HepG2 (cell line): ENCODE measurements around the gene AFTPH. TPM values are rescaled to one million over a fixed set of nuclear protein-coding genes. Genes with fewer than 3 reads are reported as not detected.

Experiments used
- ATF3 ChIP-seq: sonication (generic); formaldehyde crosslinking; IDR thresholded peaks from 2 replicates; pipeline ENCODE4 v1.4.0; 2020; ENCODE audit warnings: missing genetic modification reagents
- CHD4 ChIP-seq: fragments of 200-600 bp; sonication (generic); IDR thresholded peaks from 2 replicates; pipeline ENCODE4 v1.7.0; 2017; ENCODE audit warnings: mild to moderate bottlenecking, low read length, borderline replicate concordance
- E2F1 ChIP-seq: sonication (generic); formaldehyde crosslinking; IDR thresholded peaks from 2 replicates; pipeline ENCODE4 v1.5.0; 2020; ENCODE audit warnings: missing genetic modification reagents
- E2F2 ChIP-seq: sonication (generic); formaldehyde crosslinking; IDR thresholded peaks from 2 replicates; pipeline ENCODE4 v1.4.0; 2020; ENCODE audit warnings: missing genetic modification reagents, borderline replicate concordance
- FOXK2 ChIP-seq: fragments of 450-650 bp; IDR thresholded peaks from 2 replicates; pipeline ENCODE4 v1.6.1; 2016
- KLF12 ChIP-seq: sonication (generic); formaldehyde crosslinking; IDR thresholded peaks from 2 replicates; pipeline ENCODE4 v1.4.0; 2020; ENCODE audit warnings: missing genetic modification reagents, borderline replicate concordance
- MYPOP ChIP-seq: sonication (generic); formaldehyde crosslinking; IDR thresholded peaks from 2 replicates; pipeline ENCODE4 v1.8.1; 2023; ENCODE audit warnings: mild to moderate bottlenecking, moderate library complexity, missing genetic modification reagents
- PLSCR1 ChIP-seq: sonication (generic); formaldehyde crosslinking; IDR thresholded peaks from 2 replicates; pipeline ENCODE4 v1.5.0; 2020; ENCODE audit warnings: missing genetic modification reagents, mild to moderate bottlenecking, borderline replicate concordance
- RELA ChIP-seq: sonication (generic); formaldehyde crosslinking; IDR thresholded peaks from 2 replicates; pipeline ENCODE4 v1.4.0; 2020; ENCODE audit warnings: missing genetic modification reagents
- SMAD1 ChIP-seq: sonication (generic); formaldehyde crosslinking; IDR thresholded peaks from 2 replicates; pipeline ENCODE4 v1.4.0; 2020; ENCODE audit warnings: missing genetic modification reagents, low read depth, mild to moderate bottlenecking, borderline replicate concordance
- THAP11 ChIP-seq: IDR thresholded peaks from 2 replicates; pipeline ENCODE4 v1.6.1; 2016; ENCODE audit warnings: missing biosample characterization, missing genetic modification reagents
- ZMAT5 ChIP-seq: sonication (generic); formaldehyde crosslinking; IDR thresholded peaks from 2 replicates; pipeline ENCODE4 v1.5.0; 2020; ENCODE audit warnings: mild to moderate bottlenecking, low read depth, missing genetic modification reagents, borderline replicate concordance
- ZNF17 ChIP-seq: sonication (generic); formaldehyde crosslinking; IDR thresholded peaks from 2 replicates; pipeline ENCODE4 v1.5.0; 2020; ENCODE audit warnings: mild to moderate bottlenecking, missing genetic modification reagents
- ZNF329 ChIP-seq: sonication (generic); formaldehyde crosslinking; IDR thresholded peaks from 2 replicates; pipeline ENCODE4 v1.9.0; 2021; ENCODE audit warnings: low read depth, mild to moderate bottlenecking, missing genetic modification reagents
- ZNF33B ChIP-seq: sonication (generic); formaldehyde crosslinking; IDR thresholded peaks from 2 replicates; pipeline ENCODE4 v1.5.1; 2020; ENCODE audit warnings: mild to moderate bottlenecking, missing genetic modification reagents
- ZNF460 ChIP-seq: sonication (generic); formaldehyde crosslinking; IDR thresholded peaks from 2 replicates; pipeline ENCODE4 v1.5.1; 2020; ENCODE audit warnings: missing genetic modification reagents, mild to moderate bottlenecking, borderline replicate concordance
- ZNF567 ChIP-seq: sonication (generic); formaldehyde crosslinking; IDR thresholded peaks from 2 replicates; pipeline ENCODE4 v1.8.1; 2023; ENCODE audit warnings: mild to moderate bottlenecking, missing genetic modification reagents, borderline replicate concordance
- ZNF614 ChIP-seq: IDR thresholded peaks from 2 replicates; pipeline ENCODE4 v1.6.1; 2018; ENCODE audit warnings: missing biosample characterization, missing genetic modification reagents, inconsistent platforms, borderline replicate concordance
- polyA plus RNA-seq, 8 experiments: library from polyadenylated mRNA; depleted of rRNA in 3 of 8; stranded (reverse) in 7 of 8; unstranded in 1 of 8; fragments of >200 nt; fragmentation: Illumina TruSeq in 4 of 8; extraction: Trizol in 4 of 8; gene quantifications; 2 replicates each; pipeline versions ENCODE4 v1.2.1 to v1.2.3, GENCODE V29; 2011 to 2016; ENCODE audit warnings: low read depth in 4 of 8, missing spikeins in 1 of 8, mixed read lengths in 1 of 8; ENCODE audit not compliant: insufficient read depth in 1 of 8
- total RNA-seq, 5 experiments: library from RNA; depleted of rRNA; stranded (reverse); fragments of >200 nt; fragmentation: Illumina TruSeq; extraction: Trizol; gene quantifications; 2 replicates each; pipeline ENCODE4 v1.2.3, GENCODE V29; 2016; ENCODE audit warnings: low read depth in 1 of 5
- TF ChIP-seq, protein P1 (sequence below): sonication (generic); formaldehyde crosslinking; IDR thresholded peaks from 2 replicates; pipeline ENCODE4 v1.4.0; 2020; ENCODE audit warnings: missing genetic modification reagents
- TF ChIP-seq, protein P2 (sequence below): sonication (generic); formaldehyde crosslinking; IDR thresholded peaks from 2 replicates; pipeline ENCODE4 v1.8.1; 2023; ENCODE audit warnings: mild to moderate bottlenecking, missing genetic modification reagents

The AFTPH gene
- total and polyA plus RNA-seq, 2 of the 13 experiments (the other 11 are each of a cell fraction or from before 2014, with no cell fraction given) = 27.5 to 36.8 TPM

DNA sequence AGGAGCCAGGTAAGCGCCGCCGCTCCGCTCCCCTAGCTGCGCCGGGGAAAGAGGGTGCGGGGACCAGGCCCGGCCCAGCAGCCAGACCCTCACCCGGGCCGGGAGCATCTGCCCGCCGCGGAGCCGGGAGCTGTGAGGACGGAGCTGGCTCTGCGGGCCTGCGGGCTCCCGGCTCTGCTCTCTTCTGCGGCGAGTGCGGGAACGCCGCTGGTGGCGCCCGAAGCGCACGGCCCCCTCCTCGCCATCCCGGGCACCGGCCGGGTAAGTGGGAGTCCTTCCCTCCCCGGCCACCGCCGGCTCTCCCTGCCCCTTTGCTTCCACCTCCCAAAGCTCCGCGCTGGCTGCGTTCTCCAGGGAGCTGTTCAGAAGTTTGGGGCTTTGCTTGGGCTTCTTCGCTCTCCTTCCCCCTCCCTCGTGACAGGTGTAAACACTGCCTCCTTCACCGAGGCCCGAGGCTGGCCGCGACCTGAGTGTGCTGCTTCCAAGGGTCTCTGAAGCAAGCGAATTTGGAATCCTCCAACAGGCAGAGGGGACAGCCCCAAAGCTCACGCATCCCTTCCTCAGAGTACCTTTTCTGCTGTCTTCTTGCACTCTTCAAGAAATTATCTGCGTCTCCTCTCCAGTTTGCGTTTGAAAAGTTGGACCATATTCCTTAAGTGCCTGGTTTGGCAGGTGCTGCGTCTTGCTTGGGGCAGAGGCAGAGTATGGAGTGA lies 632 bp downstream of the AFTPH start (continued):
- no peak for TF ChIP-seq E2F2 (CRISPR knock-in tag)
- TF ChIP-seq MYPOP (CRISPR knock-in tag) = no peak
- no peak for TF ChIP-seq KLF12 (CRISPR knock-in tag)
- 0 out of 2 replicates have a peak, but pooled peaks have one; percentile 55 for TF ChIP-seq ZNF33B (CRISPR knock-in tag)
- peak; percentile 6; the same call in 1 of the 2 replicates for TF ChIP-seq THAP11
- TF ChIP-seq FOXK2 = peak; percentile 33; the same call in 1 of the 2 replicates
- TF ChIP-seq ATF3 (CRISPR knock-in tag) = no peak
- no peak for TF ChIP-seq CHD4
- TF ChIP-seq ZMAT5 (CRISPR knock-in tag) = no peak
- TF ChIP-seq ZNF329 (CRISPR knock-in tag) = no peak
- TF ChIP-seq E2F1 (CRISPR knock-in tag) = no peak; the same call in 1 of the 2 replicates
- TF ChIP-seq, protein P1, sequence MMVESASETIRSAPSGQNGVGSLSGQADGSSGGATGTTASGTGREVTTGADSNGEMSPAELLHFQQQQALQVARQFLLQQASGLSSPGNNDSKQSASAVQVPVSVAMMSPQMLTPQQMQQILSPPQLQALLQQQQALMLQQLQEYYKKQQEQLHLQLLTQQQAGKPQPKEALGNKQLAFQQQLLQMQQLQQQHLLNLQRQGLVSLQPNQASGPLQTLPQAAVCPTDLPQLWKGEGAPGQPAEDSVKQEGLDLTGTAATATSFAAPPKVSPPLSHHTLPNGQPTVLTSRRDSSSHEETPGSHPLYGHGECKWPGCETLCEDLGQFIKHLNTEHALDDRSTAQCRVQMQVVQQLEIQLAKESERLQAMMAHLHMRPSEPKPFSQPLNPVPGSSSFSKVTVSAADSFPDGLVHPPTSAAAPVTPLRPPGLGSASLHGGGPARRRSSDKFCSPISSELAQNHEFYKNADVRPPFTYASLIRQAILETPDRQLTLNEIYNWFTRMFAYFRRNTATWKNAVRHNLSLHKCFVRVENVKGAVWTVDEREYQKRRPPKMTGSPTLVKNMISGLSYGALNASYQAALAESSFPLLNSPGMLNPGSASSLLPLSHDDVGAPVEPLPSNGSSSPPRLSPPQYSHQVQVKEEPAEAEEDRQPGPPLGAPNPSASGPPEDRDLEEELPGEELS = no peak
- TF ChIP-seq, protein P2, sequence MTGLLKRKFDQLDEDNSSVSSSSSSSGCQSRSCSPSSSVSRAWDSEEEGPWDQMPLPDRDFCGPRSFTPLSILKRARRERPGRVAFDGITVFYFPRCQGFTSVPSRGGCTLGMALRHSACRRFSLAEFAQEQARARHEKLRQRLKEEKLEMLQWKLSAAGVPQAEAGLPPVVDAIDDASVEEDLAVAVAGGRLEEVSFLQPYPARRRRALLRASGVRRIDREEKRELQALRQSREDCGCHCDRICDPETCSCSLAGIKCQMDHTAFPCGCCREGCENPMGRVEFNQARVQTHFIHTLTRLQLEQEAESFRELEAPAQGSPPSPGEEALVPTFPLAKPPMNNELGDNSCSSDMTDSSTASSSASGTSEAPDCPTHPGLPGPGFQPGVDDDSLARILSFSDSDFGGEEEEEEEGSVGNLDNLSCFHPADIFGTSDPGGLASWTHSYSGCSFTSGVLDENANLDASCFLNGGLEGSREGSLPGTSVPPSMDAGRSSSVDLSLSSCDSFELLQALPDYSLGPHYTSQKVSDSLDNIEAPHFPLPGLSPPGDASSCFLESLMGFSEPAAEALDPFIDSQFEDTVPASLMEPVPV (CRISPR knock-in tag) = no peak; the same call in 1 of the 2 replicates
- no peak for TF ChIP-seq RELA (CRISPR knock-in tag)
- no peak for TF ChIP-seq ZNF614
- peak; percentile 50; the same call in 1 of the 2 replicates for TF ChIP-seq SMAD1 (CRISPR knock-in tag)
- TF ChIP-seq PLSCR1 (CRISPR knock-in tag) = no peak
- TF ChIP-seq ZNF17 (CRISPR knock-in tag) = no peak
- TF ChIP-seq ZNF460 (CRISPR knock-in tag) = no peak
- 0 out of 2 replicates have a peak, but pooled peaks have one; percentile 46 for TF ChIP-seq ZNF567
